MV-4-11 (cell line): ENCODE measurements around the gene KRTAP10-7.
"Not testable (repeated sequence)": the region's sequence is repeated elsewhere in the genome, so short reads cannot be mapped to it uniquely, and the experiment has no call there.

Source experiments
- DNase-seq: peaks from one replicate; lab custom pipeline; 2025; lab: John Stamatoyannopoulos, UW

Gene KRTAP10-7

DNA sequence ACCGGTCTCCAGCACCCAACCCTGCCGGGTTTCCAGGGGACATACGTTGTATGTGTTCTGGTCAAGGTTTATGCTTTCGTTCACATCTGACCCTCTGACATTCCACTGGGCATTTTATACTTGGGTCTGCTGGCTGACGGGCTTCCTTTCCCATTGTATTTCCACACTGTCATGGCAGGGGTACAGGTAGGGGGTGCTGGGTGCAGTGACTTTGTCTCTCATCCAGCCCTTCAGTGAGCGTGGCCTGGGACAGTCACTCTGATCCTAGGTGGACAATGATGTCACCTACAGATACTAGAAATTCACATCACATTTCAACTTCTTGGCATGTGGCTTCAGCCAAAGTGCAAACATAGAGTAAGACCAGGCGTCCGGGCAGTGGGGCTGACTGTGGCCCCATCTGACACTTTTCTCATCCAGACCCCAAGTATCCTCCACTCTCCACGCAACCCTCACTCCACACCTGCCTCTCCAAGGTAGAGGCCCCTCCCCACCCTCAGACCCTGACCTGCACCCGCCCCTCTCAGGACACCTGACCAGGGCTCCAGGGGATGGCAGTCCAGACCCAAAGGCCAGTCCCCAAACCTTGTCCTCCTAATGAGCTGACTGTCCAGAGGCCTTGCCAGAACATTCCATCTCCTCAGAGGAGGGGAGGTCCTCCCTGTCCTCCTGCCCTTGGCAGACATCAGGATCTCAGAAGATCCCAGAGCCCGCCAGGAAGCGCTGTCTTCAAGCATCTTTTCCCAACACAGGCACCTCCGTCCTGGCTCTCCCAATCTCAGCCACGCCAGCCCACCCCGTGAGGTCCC, 36.0 kb downstream of the KRTAP10-7 start:
- no peak for DNase-seq

DNA sequence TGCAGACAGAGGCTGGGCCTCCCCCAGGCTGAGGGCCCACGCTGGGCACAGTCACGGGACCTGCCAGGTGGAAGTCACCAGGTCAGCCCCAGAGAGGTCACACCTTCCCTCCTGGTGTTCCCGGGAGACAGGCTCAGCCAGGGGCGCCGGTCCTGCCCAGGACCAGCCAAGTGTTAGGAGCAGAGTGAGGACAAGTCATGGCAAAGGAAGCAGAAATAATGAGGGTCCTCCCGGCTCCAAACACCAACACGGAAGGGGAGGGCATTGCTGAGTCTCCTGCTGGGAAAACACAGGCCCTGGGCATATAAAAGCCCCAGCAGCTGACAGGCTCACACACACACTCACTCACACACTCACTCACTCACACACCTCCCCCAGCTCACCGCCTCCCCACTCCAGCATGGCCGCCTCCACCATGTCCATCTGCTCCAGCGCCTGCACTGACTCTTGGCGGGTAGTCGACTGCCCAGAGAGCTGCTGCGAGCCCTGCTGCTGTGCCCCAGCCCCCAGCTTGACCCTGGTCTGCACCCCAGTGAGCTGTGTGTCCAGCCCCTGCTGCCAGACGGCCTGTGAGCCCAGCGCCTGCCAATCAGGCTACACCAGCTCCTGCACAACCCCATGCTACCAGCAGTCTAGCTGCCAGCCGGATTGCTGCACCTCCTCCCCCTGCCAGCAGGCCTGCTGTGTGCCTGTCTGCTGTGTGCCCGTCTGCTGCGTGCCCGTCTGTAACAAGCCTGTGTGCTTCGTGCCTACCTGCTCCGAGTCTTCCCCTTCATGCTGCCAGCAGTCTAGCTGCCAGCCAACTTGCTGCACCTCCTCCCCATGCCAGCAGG, 36.8 kb downstream of the KRTAP10-7 start, which contains the start of gene KRTAP10-10:
TSS of gene KRTAP10-10 (plus strand) at position 339 of the 833 bp plus-strand sequence. CDS start at position 401, 62 bp downstream.
- DNase-seq: no peak

DNA sequence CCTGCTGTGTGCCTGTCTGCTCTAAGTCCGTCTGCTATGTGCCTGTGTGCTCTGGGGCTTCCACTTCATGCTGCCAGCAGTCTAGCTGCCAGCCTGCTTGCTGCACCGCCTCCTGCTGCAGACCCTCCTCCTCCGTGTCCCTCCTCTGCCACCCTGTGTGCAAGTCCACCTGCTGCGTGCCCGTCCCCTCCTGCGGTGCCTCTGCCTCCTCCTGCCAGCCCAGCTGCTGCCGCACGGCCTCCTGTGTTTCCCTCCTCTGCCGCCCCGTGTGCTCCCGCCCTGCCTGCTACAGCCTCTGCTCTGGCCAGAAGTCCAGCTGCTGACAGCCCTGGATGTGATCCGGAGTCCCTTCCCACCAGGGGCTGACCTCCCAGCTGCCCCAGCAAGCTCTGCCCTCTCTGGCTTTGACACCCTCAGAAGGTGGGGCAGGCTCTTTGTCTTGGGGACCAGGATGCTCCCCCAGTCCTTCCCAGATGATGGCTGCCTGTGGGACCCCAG, 37.5 kb downstream of the KRTAP10-7 start:
- not testable (repeated sequence) for DNase-seq

DNA sequence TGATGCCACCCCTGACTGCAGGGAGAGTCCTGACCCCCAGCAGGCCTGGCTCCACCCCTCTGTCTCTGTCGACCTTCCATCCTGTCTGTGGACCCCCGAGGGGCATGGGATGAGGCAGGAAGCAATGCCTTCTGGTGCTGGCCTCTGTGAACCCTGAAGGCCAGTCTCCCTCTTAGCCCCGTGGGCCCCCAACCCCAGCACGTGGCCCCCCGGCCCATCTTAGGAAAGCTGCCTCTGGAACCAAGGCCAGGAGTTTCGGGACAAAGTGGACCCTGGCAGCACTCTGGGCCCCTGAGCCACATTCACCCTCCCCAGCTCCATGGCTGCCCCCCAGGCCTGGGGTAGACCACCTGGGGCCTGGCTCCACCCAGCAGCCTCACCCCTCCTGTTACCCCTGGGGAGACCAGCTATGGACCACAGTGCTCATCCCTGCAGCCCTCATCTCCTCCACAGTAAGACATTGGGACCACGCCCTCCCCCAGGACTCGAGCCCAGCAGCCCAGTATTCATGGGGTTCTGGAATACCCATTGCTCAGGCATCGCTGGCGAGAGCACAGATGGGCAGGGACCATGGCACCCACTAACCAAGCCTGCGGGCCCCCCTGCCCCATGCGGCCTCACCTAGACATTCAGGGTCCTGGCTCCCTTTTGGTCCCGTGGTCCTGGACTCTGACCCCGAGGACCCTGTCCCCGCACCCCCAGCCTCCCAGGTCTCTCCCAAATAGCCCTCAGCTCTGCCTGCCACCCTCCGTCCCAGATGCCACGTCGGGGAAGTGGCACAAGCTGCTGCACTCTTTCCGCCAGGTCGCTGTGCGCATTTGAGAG, 38.3 kb downstream of the KRTAP10-7 start:
- DNase-seq: not testable (repeated sequence)

DNA sequence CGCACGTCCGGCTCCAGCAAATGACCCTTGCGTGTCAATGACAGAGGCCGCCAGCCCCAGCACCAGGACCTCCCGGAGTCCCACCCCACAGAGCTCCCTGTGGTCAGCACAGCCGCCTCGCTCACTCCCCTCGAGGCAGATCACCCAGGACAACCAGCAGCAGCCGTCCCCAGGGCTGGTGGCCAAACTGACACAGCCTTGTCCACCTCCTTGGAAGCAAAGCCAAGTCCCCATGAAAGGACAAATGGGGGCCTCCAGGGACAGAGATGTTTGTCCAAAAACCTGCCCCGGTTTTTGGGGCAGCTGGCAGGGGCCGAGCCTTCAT, 38.9 kb downstream of the KRTAP10-7 start:
- DNase-seq: no peak

DNA sequence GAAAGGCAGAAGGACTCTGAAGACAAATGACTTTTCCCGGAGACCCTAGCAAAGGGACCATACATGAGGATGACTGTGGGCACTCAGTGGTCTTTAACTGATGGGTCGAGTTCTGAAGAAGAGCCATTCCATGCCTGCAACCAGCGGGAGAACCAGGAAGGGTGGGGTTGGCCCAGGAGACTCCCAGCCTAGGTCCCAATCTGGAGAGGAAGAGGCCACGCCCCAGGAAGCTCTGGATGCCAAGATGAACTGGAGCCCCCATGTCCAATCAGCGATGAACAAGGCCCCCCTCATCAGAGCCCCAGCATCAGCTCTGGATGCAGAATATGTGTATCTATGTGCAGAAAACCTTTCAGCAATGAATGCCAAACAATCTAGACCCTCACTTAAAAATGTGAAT, 40.4 kb downstream of the KRTAP10-7 start:
- DNase-seq: no peak

DNA sequence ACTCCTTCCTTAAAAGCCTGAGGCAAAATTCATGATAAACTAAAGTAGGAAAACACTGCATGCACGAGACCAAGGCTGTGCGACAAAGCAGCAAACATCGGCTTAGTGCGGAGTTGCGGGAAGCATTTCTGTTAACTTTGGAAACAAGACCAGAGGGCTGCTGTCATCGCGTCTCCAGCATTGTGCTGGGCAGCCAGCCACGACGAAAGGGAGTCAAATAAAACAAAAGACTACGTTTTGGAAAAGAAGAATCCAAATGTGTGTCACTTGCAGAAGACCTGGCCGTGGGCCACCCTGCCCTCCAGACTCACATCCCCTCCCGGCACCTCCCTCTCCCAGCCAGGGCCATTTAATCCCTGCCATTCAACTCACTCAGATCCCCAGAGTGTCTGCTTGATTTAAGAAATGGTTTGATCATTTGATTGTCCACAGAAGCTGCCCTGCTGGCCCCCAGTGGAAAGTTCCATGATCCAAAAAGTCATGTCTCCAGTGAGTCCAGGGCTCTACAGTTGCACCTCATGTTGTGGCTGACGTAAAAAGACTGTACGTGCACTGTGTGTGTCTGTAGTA, 43.4 kb downstream of the KRTAP10-7 start:
- no peak for DNase-seq

DNA sequence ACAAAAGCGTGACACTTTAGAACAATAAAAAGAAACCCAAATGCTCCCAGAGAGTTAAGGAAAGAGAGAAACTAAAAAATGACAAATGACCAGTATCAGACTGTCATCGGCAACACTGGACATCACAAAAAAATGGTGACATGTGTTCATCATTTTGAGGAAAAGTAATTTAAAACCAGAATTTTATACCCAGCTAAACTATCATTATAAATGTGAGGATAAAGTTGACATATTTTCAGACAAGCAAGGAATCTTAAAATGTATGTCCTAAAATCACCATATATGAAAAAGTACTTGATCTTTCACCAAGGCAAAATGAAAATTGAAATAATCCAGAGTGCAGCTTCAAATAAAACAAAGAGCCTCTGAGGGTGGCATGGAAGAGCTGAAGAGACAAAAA, 44.5 kb downstream of the KRTAP10-7 start:
- DNase-seq: no peak

DNA sequence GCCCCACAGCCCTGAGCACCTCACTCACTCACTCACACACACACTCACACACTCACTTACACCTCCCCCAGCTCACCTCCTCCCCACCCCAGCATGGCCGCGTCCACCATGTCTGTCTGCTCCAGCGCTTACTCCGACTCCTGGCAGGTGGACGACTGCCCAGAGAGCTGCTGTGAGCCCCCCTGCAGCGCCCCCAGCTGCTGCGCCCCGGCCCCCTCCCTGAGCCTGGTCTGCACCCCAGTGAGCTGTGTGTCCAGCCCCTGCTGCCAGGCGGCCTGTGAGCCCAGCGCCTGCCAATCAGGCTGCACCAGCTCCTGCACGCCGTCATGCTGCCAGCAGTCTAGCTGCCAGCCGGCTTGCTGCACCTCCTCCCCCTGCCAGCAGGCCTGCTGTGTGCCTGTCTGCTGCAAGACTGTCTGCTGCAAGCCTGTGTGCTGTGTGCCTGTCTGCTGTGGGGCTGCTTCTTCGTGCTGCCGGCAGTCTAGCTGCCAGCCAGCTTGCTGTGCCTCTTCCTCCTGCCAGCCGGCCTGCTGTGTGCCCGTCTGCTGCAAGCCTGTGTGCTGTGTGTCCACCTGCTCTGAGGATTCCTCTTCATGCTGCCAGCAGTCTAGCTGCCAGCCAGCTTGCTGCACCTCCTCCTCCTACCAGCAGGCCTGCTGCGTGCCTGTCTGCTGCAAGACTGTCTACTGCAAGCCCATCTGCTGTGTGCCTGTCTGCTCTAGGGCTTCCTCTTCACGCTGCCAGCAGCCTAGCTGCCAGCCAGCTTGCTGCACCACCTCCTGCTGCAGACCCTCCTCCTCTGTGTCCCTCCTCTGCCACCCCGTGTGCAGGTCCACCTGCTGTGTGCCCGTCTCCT, 46.2 kb downstream of the KRTAP10-7 start, which contains the start of gene KRTAP10-11:
TSS of gene KRTAP10-11 (plus strand) at position 49 of the 856 bp plus-strand sequence. CDS start at position 94, 45 bp downstream.
- not testable (repeated sequence) for DNase-seq

DNA sequence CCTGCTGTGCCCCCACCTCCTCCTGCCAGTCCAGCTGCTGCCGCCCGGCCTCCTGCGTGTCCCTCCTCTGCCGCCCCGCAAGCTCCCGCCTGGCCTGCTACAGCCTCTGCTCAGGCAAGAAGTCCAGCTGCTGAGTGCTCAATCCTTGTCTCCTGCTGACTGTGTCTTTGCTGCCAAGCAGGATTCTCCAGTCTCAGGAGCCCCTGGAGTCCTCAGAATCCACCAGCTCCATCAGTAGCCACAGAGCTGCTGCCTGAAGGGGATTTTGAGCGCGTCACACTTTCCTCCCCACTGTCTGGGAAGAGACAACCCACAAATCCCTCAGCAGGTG, 46.8 kb downstream of the KRTAP10-7 start:
- no peak for DNase-seq

DNA sequence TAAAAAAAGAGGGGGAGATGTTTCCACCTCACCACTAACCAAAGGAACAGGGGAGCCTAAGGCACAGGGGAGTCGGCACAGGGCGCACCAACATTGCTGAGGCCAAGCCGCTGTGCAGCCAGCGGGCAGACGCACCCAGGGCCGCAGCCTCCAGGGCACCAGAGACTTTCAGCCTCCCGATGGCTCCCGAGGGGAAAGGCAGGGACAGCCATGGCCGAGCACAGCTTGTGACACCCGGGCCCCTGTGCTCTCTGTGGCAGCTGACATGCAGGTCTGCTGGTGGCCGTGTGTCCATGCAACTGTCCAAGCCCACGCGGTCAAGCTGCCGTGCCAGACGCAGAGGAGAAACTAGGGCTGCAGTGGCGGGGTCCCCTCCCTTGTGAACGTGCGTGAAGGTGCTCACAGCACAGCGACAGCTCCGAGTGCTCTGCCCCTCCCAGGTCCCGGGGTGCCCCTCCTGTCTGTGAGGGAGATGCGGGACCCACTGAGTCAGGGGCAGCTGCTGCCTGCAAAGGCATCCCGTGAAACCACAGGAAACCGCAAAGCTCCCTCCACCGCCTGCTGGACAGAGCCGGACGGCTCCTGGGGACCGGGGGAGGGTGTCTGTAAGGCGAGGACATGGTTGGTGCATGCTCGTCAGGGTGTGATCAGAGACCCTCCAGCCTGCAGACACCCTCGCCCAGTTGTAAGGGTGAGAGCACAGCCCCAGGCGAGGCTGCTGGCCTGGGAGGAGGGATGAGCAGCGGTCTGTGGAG, 48.3 kb downstream of the KRTAP10-7 start:
- DNase-seq: no peak

DNA sequence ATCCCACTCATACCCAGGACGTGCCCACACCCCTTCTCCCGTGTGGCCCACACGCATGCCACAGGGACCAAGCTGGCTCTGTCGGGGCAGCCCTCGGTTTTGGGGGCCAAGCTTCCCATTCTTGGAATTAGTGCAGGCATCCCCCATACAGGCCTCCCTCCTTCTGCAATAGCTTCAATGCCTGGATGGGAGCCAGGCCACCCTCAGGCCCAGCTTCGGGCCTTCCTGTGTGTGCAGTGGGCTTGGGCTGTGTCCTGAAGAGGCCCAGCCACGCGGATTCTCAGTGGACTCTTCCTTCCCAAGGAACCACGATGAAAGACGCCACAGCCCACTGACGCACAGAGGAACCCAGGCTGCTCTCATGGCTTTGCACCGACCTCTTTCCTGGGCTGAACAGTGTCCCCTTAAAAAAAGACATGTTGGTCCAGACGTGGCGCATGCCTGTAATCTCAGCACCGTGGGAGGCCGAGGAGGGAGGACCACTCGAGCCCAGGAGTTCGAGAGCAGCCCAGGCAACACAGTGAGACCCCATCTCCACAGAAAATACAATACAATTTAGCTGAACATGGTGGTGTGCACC, 49.2 kb downstream of the KRTAP10-7 start:
- DNase-seq: no peak

DNA sequence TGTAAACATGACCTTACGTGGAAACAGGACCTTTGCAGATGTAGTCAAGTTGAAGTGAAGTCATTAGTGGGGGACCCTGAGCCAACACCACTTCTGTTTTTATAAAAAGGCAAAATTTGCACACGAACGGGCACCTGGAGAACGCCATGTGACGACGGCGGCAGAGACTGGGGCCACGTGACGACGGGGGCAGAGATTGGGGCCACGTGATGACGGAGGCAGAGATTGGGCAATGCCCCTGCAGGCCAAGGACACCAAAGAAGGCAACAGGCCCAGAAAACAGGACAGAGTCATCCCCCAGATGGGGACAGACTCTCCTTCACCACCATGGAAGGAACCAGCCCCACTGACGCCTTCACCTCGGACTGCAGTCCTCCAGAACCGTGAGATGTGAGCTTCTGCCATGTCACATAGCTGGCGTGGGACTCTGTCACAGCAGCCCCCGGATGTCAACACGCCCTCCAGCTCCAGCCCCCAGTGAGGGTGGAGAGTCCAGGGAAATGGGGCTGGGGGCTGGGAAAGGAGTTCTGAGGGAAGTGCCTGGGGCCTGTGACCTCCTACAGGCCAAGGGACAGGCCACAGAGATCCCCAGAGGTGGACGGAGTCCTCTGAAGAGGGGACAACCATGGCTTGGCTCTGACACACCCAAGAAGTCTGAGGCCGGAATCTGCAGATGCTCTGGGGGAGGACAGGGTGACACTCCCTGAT, 50.0 kb downstream of the KRTAP10-7 start:
- no peak for DNase-seq

DNA sequence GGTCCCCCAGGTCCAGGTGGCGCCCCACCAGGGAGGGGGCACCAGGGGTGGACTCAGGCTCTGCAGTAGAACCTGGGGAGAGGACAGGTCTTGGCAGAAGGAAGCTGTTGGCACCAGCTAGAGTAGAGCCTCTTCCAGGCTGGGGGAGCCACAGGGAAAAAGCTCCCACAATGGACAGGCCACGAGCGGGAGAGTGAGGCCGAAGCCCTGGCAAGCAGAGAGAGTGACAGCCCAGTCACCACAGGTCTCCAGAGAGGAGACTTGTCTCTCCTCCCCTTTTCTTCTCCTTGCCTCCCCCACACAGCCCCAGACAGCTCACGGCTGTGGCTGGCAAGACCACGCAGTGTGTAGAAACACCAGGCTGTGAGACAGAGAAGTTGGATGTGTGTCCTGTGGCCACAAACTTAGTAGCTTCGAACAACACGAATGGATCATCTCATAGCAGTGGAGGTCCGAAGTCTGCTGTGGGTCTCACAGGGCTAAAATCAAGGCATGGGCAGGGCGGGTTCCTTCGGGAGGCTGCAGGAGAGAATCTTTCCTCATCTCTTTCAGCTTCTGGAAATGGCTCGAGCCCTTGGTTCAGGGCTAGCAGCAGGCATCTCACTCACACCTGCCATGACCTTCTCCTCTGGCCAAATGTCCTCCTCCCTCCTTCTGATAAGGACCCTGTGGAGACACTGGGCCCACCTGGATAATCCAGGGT, 50.7 kb downstream of the KRTAP10-7 start:
- peak; percentile 68 for DNase-seq
